ENCODE measurements around the gene HBZ. TPM values are rescaled to one million over a fixed set of nuclear protein-coding genes. Genes with fewer than 3 reads are reported as not detected.
"Not testable (repeated sequence)": the region's sequence is repeated elsewhere in the genome, so short reads cannot be mapped to it uniquely, and the experiment has no call there.

HBZ gene
- total RNA-seq, 2 donors from 2014 or later, result not detected

GRCh38 chr16:149024-149660, 3.3 kb upstream of the HBZ start:
- H3K9me3 Mint-ChIP-seq, result no peaks in the 10 kb centered on the region
- H3K4me3 Mint-ChIP-seq, result no peak overlapping the region
- H3K27ac Mint-ChIP-seq, result no peak overlapping the region
- no peak for ATAC-seq (replicated peaks)
- no peaks in the 10 kb centered on the region for H3K36me3 Mint-ChIP-seq (ENCODE audit: low read depth)
- peaks cover 4% of the 10 kb centered on the region for H3K27me3 Mint-ChIP-seq
- no peaks in the 10 kb centered on the region for H3K4me1 Mint-ChIP-seq

GRCh38 chr16:153129-153521, 681 bp downstream of the HBZ start:
- not testable (repeated sequence) for H3K4me3 Mint-ChIP-seq; H3K9me3 Mint-ChIP-seq; ATAC-seq (replicated peaks)

GRCh38 chr16:153550-154216, 1.2 kb downstream of the HBZ start:
- Mint-ChIP-seq H3K4me3 (peak overlapping the region; percentile 61), H3K27me3 (peaks cover 20% of the 10 kb centered on the region)
- H3K9me3 Mint-ChIP-seq; H3K27ac Mint-ChIP-seq; H3K4me1 Mint-ChIP-seq; H3K36me3 Mint-ChIP-seq (ENCODE audit: low read depth): not testable (repeated sequence)
- peak; percentile 57 for ATAC-seq (replicated peaks)

More at GRCh38 chr16:153129-153521, 681 bp downstream of the HBZ start:
- not testable (repeated sequence) for H3K4me1 Mint-ChIP-seq; H3K36me3 Mint-ChIP-seq (ENCODE audit: low read depth); H3K27ac Mint-ChIP-seq
- H3K27me3 Mint-ChIP-seq, result peaks cover 18% of the 10 kb centered on the region

- no peaks in the 10 kb centered on the region for H3K36me3 Mint-ChIP-seq (ENCODE audit: low read depth)
- H3K4me1 Mint-ChIP-seq, result peaks cover 5% of the 10 kb centered on the region
- no peak overlapping the region for H3K27ac Mint-ChIP-seq
- peaks cover 22% of the 10 kb centered on the region for H3K27me3 Mint-ChIP-seq
- peak; percentile 39 for ATAC-seq (replicated peaks)
- peak overlapping the region; percentile 61 for H3K4me3 Mint-ChIP-seq
- no peaks in the 10 kb centered on the region for H3K9me3 Mint-ChIP-seq
Measured at GRCh38 chr16:154217-155030, 2.0 kb downstream of the HBZ start.

- Mint-ChIP-seq H3K27me3 (peaks cover 25% of the 10 kb centered on the region), H3K36me3 (ENCODE audit: low read depth) (no peaks in the 10 kb centered on the region), H3K4me1 (peaks cover 5% of the 10 kb centered on the region)
Measured at GRCh38 chr16:155031-155398, 2.6 kb downstream of the HBZ start.

GRCh38 chr16:159136-159849, 6.8 kb downstream of the HBZ start:
- Mint-ChIP-seq H3K4me3 (no peak overlapping the region), H3K36me3 (ENCODE audit: low read depth) (no peaks in the 10 kb centered on the region), H3K27ac (no peak overlapping the region), H3K4me1 (peaks cover 5% of the 10 kb centered on the region), H3K27me3 (peaks cover 35% of the 10 kb centered on the region), H3K9me3 (no peaks in the 10 kb centered on the region)
- ATAC-seq (replicated peaks), result no peak

More at GRCh38 chr16:155031-155398, 2.6 kb downstream of the HBZ start:
- no peak for ATAC-seq (replicated peaks)
- Mint-ChIP-seq H3K9me3 (no peaks in the 10 kb centered on the region), H3K4me3 (peak overlapping the region; percentile 61), H3K27ac (no peak overlapping the region)

GRCh38 chr16:160242-160641, 7.8 kb downstream of the HBZ start:
- not testable (repeated sequence) for H3K4me1 Mint-ChIP-seq; H3K9me3 Mint-ChIP-seq; H3K4me3 Mint-ChIP-seq; H3K36me3 Mint-ChIP-seq (ENCODE audit: low read depth); ATAC-seq (replicated peaks); H3K27ac Mint-ChIP-seq
- H3K27me3 Mint-ChIP-seq, result peaks cover 29% of the 10 kb centered on the region

- H3K36me3 Mint-ChIP-seq (ENCODE audit: low read depth), result no peaks in the 10 kb centered on the region
- peaks cover 27% of the 10 kb centered on the region for H3K27me3 Mint-ChIP-seq
- H3K9me3 Mint-ChIP-seq, result no peaks in the 10 kb centered on the region
- no peak overlapping the region for H3K4me3 Mint-ChIP-seq
- H3K4me1 Mint-ChIP-seq, result no peaks in the 10 kb centered on the region
- ATAC-seq (replicated peaks), result no peak
- H3K27ac Mint-ChIP-seq, result no peak overlapping the region
Measured at GRCh38 chr16:160691-161190, 8.3 kb downstream of the HBZ start.

- H3K27ac Mint-ChIP-seq, result no peak overlapping the region
- H3K4me3 Mint-ChIP-seq, result no peak overlapping the region
- no peaks in the 10 kb centered on the region for H3K36me3 Mint-ChIP-seq (ENCODE audit: low read depth)
- peaks cover 32% of the 10 kb centered on the region for H3K27me3 Mint-ChIP-seq
- ATAC-seq (replicated peaks), result no peak
- H3K4me1 Mint-ChIP-seq, result no peaks in the 10 kb centered on the region
- no peaks in the 10 kb centered on the region for H3K9me3 Mint-ChIP-seq
Measured at GRCh38 chr16:162271-162991, 10.0 kb downstream of the HBZ start.

- H3K27ac Mint-ChIP-seq; H3K9me3 Mint-ChIP-seq; H3K4me3 Mint-ChIP-seq; ATAC-seq (replicated peaks); H3K36me3 Mint-ChIP-seq (ENCODE audit: low read depth); H3K4me1 Mint-ChIP-seq: not testable (repeated sequence)
- H3K27me3 Mint-ChIP-seq, result peaks cover 28% of the 10 kb centered on the region
Measured at GRCh38 chr16:163139-163538, 10.7 kb downstream of the HBZ start.

GRCh38 chr16:163696-164095, 11.3 kb downstream of the HBZ start:
- not testable (repeated sequence) for H3K9me3 Mint-ChIP-seq; H3K36me3 Mint-ChIP-seq (ENCODE audit: low read depth); H3K4me1 Mint-ChIP-seq; H3K27ac Mint-ChIP-seq; H3K4me3 Mint-ChIP-seq
- peaks cover 27% of the 10 kb centered on the region for H3K27me3 Mint-ChIP-seq
- peak; percentile 22 for ATAC-seq (replicated peaks)

GRCh38 chr16:164134-164823, 11.8 kb downstream of the HBZ start:
- H3K4me1 Mint-ChIP-seq; H3K9me3 Mint-ChIP-seq; H3K36me3 Mint-ChIP-seq (ENCODE audit: low read depth); H3K27ac Mint-ChIP-seq; H3K4me3 Mint-ChIP-seq: not testable (repeated sequence)
- ATAC-seq (replicated peaks), result peak; percentile 60
- H3K27me3 Mint-ChIP-seq, result peaks cover 26% of the 10 kb centered on the region

- peaks cover 22% of the 10 kb centered on the region for H3K27me3 Mint-ChIP-seq
- no peaks in the 10 kb centered on the region for H3K36me3 Mint-ChIP-seq (ENCODE audit: low read depth)
- no peak for ATAC-seq (replicated peaks)
- no peak overlapping the region for H3K27ac Mint-ChIP-seq
- no peaks in the 10 kb centered on the region for H3K9me3 Mint-ChIP-seq
- peak overlapping the region; percentile 10 for H3K4me3 Mint-ChIP-seq
- H3K4me1 Mint-ChIP-seq, result no peaks in the 10 kb centered on the region
Measured at GRCh38 chr16:164827-165538, 12.5 kb downstream of the HBZ start.

Measured in activated T-helper 17 cell treated with anti-CD3 and anti-CD28 coated beads, Interleukin-2, amount 50 U/mL, for 72 hours (primary cell).